Spinal cord (tissue), 10 donors: ENCODE measurements around the gene CCDC51. TPM values are rescaled to one million over a fixed set of nuclear protein-coding genes. Genes with fewer than 3 reads are reported as not detected.

Source experiments
- DNase-seq, 6 donors: peaks; one replicate each; pipeline versions ENCODE4 v3.0.0 to v3.0.0-alpha.2; 2013 to 2015; ENCODE audit warnings: low spot score in 6 of 6, low read depth in 4 of 6
- H3K27ac ChIP-seq: one replicate; pipeline ENCODE4 v1.5.1; 2013; ENCODE audit warnings: low read depth, low read length, control low read depth
- H3K27me3 ChIP-seq: one replicate; pipeline ENCODE4 v1.6.1; 2013; ENCODE audit warnings: low read length; ENCODE audit not compliant: control insufficient read depth, insufficient read depth
- H3K36me3 ChIP-seq: one replicate; pipeline ENCODE4 v1.6.1; 2013; ENCODE audit warnings: low read length; ENCODE audit not compliant: control insufficient read depth, insufficient read depth
- H3K4me1 ChIP-seq: one replicate; pipeline ENCODE4 v1.6.1; 2013; ENCODE audit warnings: low read length; ENCODE audit not compliant: control insufficient read depth, insufficient read depth
- H3K4me3 ChIP-seq: one replicate; pipeline ENCODE4 v1.5.1; 2013; ENCODE audit warnings: low read depth, low read length, control low read depth
- H3K9me3 ChIP-seq: one replicate; pipeline ENCODE4 v1.6.1; 2013; ENCODE audit warnings: low read length; ENCODE audit not compliant: control insufficient read depth, insufficient read depth
- WGBS: methylation state at CpG from one replicate; pipeline ENCODE4 v1.1.5; 2013; ENCODE audit warnings: missing lambda C conversion rate; ENCODE audit not compliant: insufficient coverage; 5-methylcytosine and 5-hydroxymethylcytosine counted together
- polyA plus RNA-seq, 2 donors: library from polyadenylated mRNA; unstranded; fragments of 120-200 nt; gene quantifications; one replicate each; pipeline ENCODE4 v1.2.1, GENCODE V29; 2013; ENCODE audit not compliant: insufficient read length in 2 of 2
- total RNA-seq, 2 donors: library from RNA; depleted of rRNA in 1 of 2; stranded (reverse); fragments of 120-200 nt in 1 of 2; fragments of >200 nt in 1 of 2; gene quantifications; one replicate each; pipeline versions ENCODE4 v1.2.3 to v1.2.4, GENCODE V29; 2013 to 2014
- donor health status: healthy.

The CCDC51 gene
- total and polyA plus RNA-seq, 4 donors = 10.9 to 24.6 (median 19.0) TPM

- no peak for DNase-seq
- Histone ChIP-seq H3K9me3 (no peaks in the 10 kb centered on the region), H3K4me1 (no peaks in the 10 kb centered on the region), H3K27ac (no peak overlapping the region), H3K36me3 (peaks cover 99% of the 10 kb centered on the region), H3K27me3 (no peaks in the 10 kb centered on the region), H3K4me3 (no peak overlapping the region)
- WGBS = 90% methylated on average over 5 of the region's 9 CpGs
These were observed 28.8 kb downstream of the CCDC51 start for GRCh38 chr3:48411041-48411588.

DNA sequence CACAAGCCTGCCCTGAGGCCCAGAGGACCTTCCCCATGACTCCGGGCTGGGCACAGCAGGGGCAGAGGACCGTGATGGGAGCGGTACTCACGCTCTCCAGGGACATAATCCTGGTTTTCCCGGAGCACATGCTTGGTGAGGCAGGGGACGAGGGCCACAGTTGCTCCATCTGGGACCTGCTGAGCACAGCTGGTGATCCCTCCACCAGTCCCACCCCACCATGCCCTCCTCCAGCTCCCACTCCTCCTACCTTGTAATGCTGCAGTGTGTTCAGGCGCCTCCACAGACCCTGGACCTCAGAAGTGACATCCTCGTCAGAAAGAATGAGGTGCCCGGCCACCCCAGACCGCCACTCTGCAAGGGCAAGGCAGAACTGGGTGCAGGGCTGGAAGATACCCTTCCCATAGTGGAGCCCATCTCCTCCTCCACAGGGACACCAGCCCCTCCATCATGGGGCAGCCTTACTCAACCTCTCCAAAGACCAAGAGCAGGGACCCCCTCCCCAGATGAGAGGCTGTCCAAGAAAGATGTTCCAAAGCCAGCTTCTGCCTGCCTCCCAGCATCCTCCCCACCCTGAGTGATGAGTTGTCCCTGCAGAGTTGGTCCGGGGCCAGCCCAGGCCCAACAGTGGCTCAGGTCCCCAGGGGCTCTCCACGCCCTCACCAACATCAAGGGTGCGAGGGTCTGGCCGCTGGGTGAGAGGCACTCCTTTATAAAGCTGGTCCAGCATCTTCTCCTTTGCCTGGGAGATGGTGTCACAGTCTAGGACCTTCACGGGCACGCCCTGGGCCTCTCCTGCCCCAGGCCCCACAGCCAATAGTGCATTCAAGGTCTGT, 29.5 kb downstream of the CCDC51 start:
- H3K9me3 ChIP-seq = no peaks in the 10 kb centered on the region
- peaks cover 99% of the 10 kb centered on the region for H3K36me3 ChIP-seq
- no peak overlapping the region for H3K4me3 ChIP-seq
- no peak for DNase-seq
- H3K4me1 ChIP-seq = no peaks in the 10 kb centered on the region
- no peaks in the 10 kb centered on the region for H3K27me3 ChIP-seq
- WGBS = 96% methylated on average over 16 of the region's 16 CpGs
- no peak overlapping the region for H3K27ac ChIP-seq

DNA sequence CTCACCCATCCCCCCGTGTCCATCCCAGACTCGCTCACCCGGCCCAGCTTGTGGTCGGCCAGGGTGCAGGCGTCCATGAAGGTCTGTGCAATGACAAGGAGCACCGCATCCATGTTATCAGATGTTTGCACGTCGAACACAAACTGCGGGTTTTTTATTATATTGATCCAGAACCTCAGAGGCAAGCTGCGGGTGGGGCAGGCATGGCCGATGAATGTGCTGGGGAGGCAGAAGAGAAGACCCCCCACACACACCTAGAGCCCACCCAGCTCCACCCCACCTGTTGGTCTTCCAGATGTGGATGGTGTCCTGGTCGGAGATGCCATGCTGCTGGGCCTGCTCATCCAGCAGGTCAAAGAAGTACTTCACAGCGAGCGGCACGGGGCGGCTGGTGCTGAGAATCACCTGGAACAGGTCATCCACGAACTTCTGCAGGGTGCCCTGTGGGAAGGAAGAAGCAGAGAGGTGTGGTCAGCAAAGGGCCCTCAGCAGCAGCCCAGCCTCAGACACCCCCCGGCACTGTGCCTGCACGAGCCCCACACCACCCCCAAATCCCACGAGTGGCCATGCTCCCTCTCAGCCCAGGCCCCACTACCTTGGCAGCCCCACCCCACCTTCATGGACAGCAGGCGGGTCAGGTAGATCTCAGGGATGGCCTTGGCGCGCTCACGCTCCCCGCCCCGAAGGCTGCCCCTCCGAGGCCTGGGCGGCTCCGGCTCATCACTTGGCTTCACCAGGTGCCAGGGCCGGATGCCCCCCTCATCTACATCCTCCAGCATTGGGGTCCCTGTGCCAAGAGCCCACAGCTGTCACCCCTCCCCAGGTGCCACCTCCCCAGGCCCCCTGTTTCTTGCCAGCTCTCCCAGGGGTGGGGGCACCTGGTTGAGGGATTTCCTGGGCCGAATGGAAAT, 30.4 kb downstream of the CCDC51 start:
- no peaks in the 10 kb centered on the region for H3K4me1 ChIP-seq
- no peak overlapping the region for H3K4me3 ChIP-seq
- H3K27me3 ChIP-seq = no peaks in the 10 kb centered on the region
- no peak overlapping the region for H3K27ac ChIP-seq
- no peaks in the 10 kb centered on the region for H3K9me3 ChIP-seq
- 96% methylated on average over 22 of the region's 31 CpGs for WGBS
- H3K36me3 ChIP-seq = peaks cover 99% of the 10 kb centered on the region
- no peak for DNase-seq

DNA sequence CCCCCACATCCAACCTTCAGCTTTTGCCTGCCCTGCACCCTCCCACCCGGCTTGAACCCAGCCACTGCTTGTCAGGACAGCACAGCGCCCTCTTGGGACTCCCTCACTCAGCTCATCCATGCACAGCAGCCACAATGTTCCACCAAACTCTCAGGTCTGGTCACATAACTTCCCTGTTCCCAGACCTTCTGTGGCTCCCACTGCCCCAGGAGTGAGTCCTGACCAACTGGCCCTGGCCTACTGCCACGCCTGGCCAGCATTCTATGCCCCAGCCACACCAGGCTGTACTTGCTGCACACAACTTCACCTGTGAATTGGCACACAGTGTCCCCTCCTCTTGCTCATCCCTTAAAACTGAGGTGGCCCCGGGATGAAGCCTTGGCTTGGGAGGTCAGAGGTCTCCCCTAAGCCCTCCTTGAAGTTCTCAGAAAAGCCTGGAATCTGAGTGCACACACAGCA, 31.1 kb downstream of the CCDC51 start:
- no peaks in the 10 kb centered on the region for H3K9me3 ChIP-seq
- 90% methylated on average over 4 of the region's 4 CpGs for WGBS
- no peak overlapping the region for H3K4me3 ChIP-seq
- no peaks in the 10 kb centered on the region for H3K4me1 ChIP-seq
- DNase-seq = no peak
- no peaks in the 10 kb centered on the region for H3K27me3 ChIP-seq
- H3K36me3 ChIP-seq = peaks cover 99% of the 10 kb centered on the region
- H3K27ac ChIP-seq = no peak overlapping the region

DNA sequence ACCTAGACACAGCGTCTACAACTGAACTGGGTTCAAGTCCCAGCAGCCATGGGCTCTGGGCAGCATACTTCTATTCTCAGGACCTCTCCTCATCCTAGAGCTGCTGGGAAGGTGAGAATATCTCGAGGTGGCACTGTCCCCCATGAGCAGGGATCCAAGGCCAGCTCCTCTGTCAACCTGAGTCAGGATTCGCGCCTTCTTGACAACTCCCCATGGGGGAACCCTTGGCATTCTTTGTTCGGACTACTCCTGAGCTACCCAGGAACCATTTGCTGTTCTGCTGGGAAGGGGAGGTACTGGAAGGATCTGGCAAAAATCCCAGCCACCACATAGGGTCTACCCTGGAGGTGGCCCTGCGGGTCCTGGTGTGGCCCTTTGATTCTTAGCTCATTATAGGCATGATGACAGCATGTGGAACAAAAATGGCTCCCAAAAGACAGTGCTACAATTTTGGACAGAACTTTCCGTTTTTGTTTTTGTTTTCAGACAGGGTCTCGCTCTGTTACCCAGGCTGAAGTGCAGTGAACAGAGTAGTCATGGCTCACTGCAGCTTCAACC, 32.3 kb downstream of the CCDC51 start:
- no peak overlapping the region for H3K4me3 ChIP-seq
- H3K9me3 ChIP-seq = no peaks in the 10 kb centered on the region
- DNase-seq = no peak
- 96% methylated on average over 5 of the region's 8 CpGs for WGBS
- H3K4me1 ChIP-seq = no peaks in the 10 kb centered on the region
- no peak overlapping the region for H3K27ac ChIP-seq
- peaks cover 98% of the 10 kb centered on the region for H3K36me3 ChIP-seq
- no peaks in the 10 kb centered on the region for H3K27me3 ChIP-seq

- no peak overlapping the region for H3K27ac ChIP-seq
- peaks cover 94% of the 10 kb centered on the region for H3K36me3 ChIP-seq
- WGBS = 92% methylated on average over 13 of the region's 18 CpGs
- no peaks in the 10 kb centered on the region for H3K27me3 ChIP-seq
- no peaks in the 10 kb centered on the region for H3K9me3 ChIP-seq
- no peak overlapping the region for H3K4me3 ChIP-seq
- no peak for DNase-seq
- no peaks in the 10 kb centered on the region for H3K4me1 ChIP-seq
These were observed 33.2 kb downstream of the CCDC51 start for GRCh38 chr3:48406443-48407431.

GRCh38 chr3:48405971-48406370, 33.9 kb downstream of the CCDC51 start:
- Histone ChIP-seq H3K4me1 (no peaks in the 10 kb centered on the region), H3K27ac (no peak overlapping the region), H3K36me3 (peaks cover 93% of the 10 kb centered on the region), H3K4me3 (no peak overlapping the region), H3K9me3 (no peaks in the 10 kb centered on the region), H3K27me3 (no peaks in the 10 kb centered on the region)
- WGBS = no CpG with 5 or more reads among the region's 1 CpG
- DNase-seq = no peak

- Histone ChIP-seq H3K4me1 (no peaks in the 10 kb centered on the region), H3K27me3 (no peaks in the 10 kb centered on the region), H3K9me3 (no peaks in the 10 kb centered on the region), H3K36me3 (peaks cover 87% of the 10 kb centered on the region), H3K4me3 (no peak overlapping the region), H3K27ac (no peak overlapping the region)
- no peak for DNase-seq
- WGBS = 97% methylated on average over 13 of the region's 13 CpGs
These were observed 34.5 kb downstream of the CCDC51 start for GRCh38 chr3:48405343-48405881.
